SU-DHL-6 (cell line): ENCODE measurements around the gene PPP1R12A.

ENCODE experiments used
- CTCF ChIP-seq: fragments of 200-600 bp; sonication (generic); IDR thresholded peaks from one replicate; pipeline ENCODE4 v1.5.1; 2017; ENCODE audit warnings: antibody characterized with exemption, mild to moderate bottlenecking, low read length, moderate library complexity; ENCODE audit not compliant: insufficient read depth, poor library complexity, severe bottlenecking
- EZH2phosphoT487 ChIP-seq: fragments of 200-600 bp; sonication (generic), shearing (Covaris generic); conservative IDR thresholded peaks from 2 replicates; pipeline ENCODE4 v1.6.1; 2018; ENCODE audit warnings: mild to moderate bottlenecking, antibody characterized with exemption, low read length, moderate library complexity, mixed read lengths

GRCh38 chr12:79908366-79908765 is 26.5 kb downstream of the PPP1R12A start:
- TF ChIP-seq CTCF (no peak), EZH2phosphoT487 (no peak)
